Measurements from ENCODE around the gene CCNY. TPM values are rescaled to one million over a fixed set of nuclear protein-coding genes. Genes with fewer than 3 reads are reported as not detected.

CCNY gene
- polyA plus RNA-seq, 2 of the 4 experiments (the other 2 are of a cell fraction), result 28.1 to 55.5 TPM

- WGBS (ENCODE audit: missing lambda C conversion rate), result 89% methylated on average over 7 of the region's 7 CpGs
- ChIA-PET POLR2A (no interaction called here), CTCF (interaction anchor here (0.7 to 1.5 kb wide), 6 partner anchors 10 to 235 kb away, joined by 3 to 6 read pairs (median 4); no protein-coding TSS in a partner anchor)
- TF ChIP-seq MAX (IDR thresholded peaks at IDR 0.05) (no peak), TFCP2L1 (CRISPR knock-in tag; IDR thresholded peaks at IDR 0.05) (no peak), FOXS1 (CRISPR knock-in tag; IDR thresholded peaks at IDR 0.05) (no peak), HEYL (CRISPR knock-in tag; IDR thresholded peaks at IDR 0.05) (no peak), KDM5A (IDR thresholded peaks at IDR 0.05) (no peak), RFX5 (IDR thresholded peaks at IDR 0.05) (no peak), E2F6 (IDR thresholded peaks at IDR 0.05; ENCODE audit: borderline replicate concordance, low read depth) (no peak), RNF2 (IDR thresholded peaks at IDR 0.05; ENCODE audit: borderline replicate concordance, low read depth) (no peak), USF2 (IDR thresholded peaks at IDR 0.05) (no peak), MYC (IDR thresholded peaks at IDR 0.05; ENCODE audit: borderline replicate concordance, low read length) (no peak), EHMT2 (IDR thresholded peaks at IDR 0.05; ENCODE audit: low read depth) (no peak), EP300 (IDR thresholded peaks at IDR 0.05) (no peak), RCOR1 (IDR thresholded peaks at IDR 0.05; ENCODE audit: low read depth, low read length) (no peak), ZSCAN20 (CRISPR knock-in tag; IDR thresholded peaks at IDR 0.05) (no peak), HOXB5 (CRISPR knock-in tag; IDR thresholded peaks at IDR 0.05) (no peak), NR3C1 (IDR thresholded peaks at IDR 0.05) (no peak), JUNB (IDR thresholded peaks at IDR 0.05) (no peak)
- TF ChIP-seq, protein P1, sequence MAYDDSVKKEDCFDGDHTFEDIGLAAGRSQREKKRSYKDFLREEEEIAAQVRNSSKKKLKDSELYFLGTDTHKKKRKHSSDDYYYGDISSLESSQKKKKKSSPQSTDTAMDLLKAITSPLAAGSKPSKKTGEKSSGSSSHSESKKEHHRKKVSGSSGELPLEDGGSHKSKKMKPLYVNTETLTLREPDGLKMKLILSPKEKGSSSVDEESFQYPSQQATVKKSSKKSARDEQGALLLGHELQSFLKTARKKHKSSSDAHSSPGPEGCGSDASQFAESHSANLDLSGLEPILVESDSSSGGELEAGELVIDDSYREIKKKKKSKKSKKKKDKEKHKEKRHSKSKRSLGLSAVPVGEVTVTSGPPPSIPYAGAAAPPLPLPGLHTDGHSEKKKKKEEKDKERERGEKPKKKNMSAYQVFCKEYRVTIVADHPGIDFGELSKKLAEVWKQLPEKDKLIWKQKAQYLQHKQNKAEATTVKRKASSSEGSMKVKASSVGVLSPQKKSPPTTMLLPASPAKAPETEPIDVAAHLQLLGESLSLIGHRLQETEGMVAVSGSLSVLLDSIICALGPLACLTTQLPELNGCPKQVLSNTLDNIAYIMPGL (CRISPR knock-in tag; IDR thresholded peaks at IDR 0.05; ENCODE audit: borderline replicate concordance), result no peak
- TF ChIP-seq, protein P2, sequence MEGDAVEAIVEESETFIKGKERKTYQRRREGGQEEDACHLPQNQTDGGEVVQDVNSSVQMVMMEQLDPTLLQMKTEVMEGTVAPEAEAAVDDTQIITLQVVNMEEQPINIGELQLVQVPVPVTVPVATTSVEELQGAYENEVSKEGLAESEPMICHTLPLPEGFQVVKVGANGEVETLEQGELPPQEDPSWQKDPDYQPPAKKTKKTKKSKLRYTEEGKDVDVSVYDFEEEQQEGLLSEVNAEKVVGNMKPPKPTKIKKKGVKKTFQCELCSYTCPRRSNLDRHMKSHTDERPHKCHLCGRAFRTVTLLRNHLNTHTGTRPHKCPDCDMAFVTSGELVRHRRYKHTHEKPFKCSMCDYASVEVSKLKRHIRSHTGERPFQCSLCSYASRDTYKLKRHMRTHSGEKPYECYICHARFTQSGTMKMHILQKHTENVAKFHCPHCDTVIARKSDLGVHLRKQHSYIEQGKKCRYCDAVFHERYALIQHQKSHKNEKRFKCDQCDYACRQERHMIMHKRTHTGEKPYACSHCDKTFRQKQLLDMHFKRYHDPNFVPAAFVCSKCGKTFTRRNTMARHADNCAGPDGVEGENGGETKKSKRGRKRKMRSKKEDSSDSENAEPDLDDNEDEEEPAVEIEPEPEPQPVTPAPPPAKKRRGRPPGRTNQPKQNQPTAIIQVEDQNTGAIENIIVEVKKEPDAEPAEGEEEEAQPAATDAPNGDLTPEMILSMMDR (IDR thresholded peaks at IDR 0.05), result no peak
- H3K9me3 ChIP-seq, result 0 out of 3 replicates have a peak, but pooled peaks cover under 1% of the 10 kb centered on the region
- no peak for FAIRE-seq
- H3K27ac ChIP-seq, result peak overlapping the region in 1 of 2 experiments; percentile 11; a peak in 1 of 6 replicates
- H3K4me2 ChIP-seq, result no peak overlapping the region
- ATAC-seq, result no peak
- DNase-seq (ENCODE audit: low read depth in 1 of 2, low spot score in 1 of 2), result no peak
- H3K4me1 ChIP-seq, result peaks cover 38% of the 10 kb centered on the region
- H3K4me3 ChIP-seq, result no peak overlapping the region
Observed at GRCh38 chr10:35327790-35328403, 8.4 kb upstream of the CCNY start.

GRCh38 chr10:35328404-35329037 is 7.8 kb upstream of the CCNY start:
- POLR2A ChIA-PET, result no interaction called here
- peaks cover 43% of the 10 kb centered on the region for H3K4me1 ChIP-seq
- FAIRE-seq (peak; percentile 54), DNase-seq (ENCODE audit: low read depth in 1 of 2, low spot score in 1 of 2) (no peak), ATAC-seq (no peak)
- 71% methylated on average over 2 of the region's 2 CpGs for WGBS (ENCODE audit: missing lambda C conversion rate)
- no peak overlapping the region for H3K4me2 ChIP-seq
- CTCF ChIA-PET, result interaction anchor here (1.1 to 1.5 kb wide), 5 partner anchors 10 to 235 kb away, joined by 3 to 6 read pairs (median 4); no protein-coding TSS in a partner anchor
- H3K9me3 ChIP-seq, result no peaks in the 10 kb centered on the region; the same call in 2 of the 3 replicates
- no peak overlapping the region for H3K4me3 ChIP-seq
- 0 out of 6 replicates have a peak overlapping the region, but pooled peaks of 1 of the 2 experiments have one; percentile 10 for H3K27ac ChIP-seq
- TF ChIP-seq FOSB (CRISPR knock-in tag; IDR thresholded peaks at IDR 0.05) (no peak), MAZ (IDR thresholded peaks at IDR 0.05; ENCODE audit: borderline replicate concordance, low read depth, low read length) (no peak), CHD2 (IDR thresholded peaks at IDR 0.05; ENCODE audit: low read length, partially characterized antibody) (no peak), FOSL2 (IDR thresholded peaks at IDR 0.05) (no peak), FOSL2 (CRISPR knock-in tag; IDR thresholded peaks at IDR 0.05) (no peak), RNF2 (IDR thresholded peaks at IDR 0.05; ENCODE audit: borderline replicate concordance, low read depth) (no peak), TFCP2L1 (CRISPR knock-in tag; IDR thresholded peaks at IDR 0.05) (no peak), CEBPB (IDR thresholded peaks at IDR 0.05) (no peak), CHD4 (IDR thresholded peaks at IDR 0.05; ENCODE audit: borderline replicate concordance) (no peak), POLR2A (IDR thresholded peaks at IDR 0.05; ENCODE audit: low read length) (no peak), EP300 (IDR thresholded peaks at IDR 0.05) (no peak), USF2 (IDR thresholded peaks at IDR 0.05) (no peak), RFX5 (IDR thresholded peaks at IDR 0.05) (no peak), EHF (CRISPR knock-in tag; IDR thresholded peaks at IDR 0.05) (no peak), BHLHE40 (IDR thresholded peaks at IDR 0.05; ENCODE audit: low read depth, low read length) (no peak), ZSCAN20 (CRISPR knock-in tag; IDR thresholded peaks at IDR 0.05) (no peak), CBX8 (IDR thresholded peaks at IDR 0.05) (no peak), NR3C1 (IDR thresholded peaks at IDR 0.05) (no peak), JUN (IDR thresholded peaks at IDR 0.05) (no peak), ZFP36 (IDR thresholded peaks at IDR 0.05; ENCODE audit: borderline replicate concordance, partially characterized antibody) (no peak)
